ENCODE data around the gene SLC2A6.

Gene SLC2A6, protein sequence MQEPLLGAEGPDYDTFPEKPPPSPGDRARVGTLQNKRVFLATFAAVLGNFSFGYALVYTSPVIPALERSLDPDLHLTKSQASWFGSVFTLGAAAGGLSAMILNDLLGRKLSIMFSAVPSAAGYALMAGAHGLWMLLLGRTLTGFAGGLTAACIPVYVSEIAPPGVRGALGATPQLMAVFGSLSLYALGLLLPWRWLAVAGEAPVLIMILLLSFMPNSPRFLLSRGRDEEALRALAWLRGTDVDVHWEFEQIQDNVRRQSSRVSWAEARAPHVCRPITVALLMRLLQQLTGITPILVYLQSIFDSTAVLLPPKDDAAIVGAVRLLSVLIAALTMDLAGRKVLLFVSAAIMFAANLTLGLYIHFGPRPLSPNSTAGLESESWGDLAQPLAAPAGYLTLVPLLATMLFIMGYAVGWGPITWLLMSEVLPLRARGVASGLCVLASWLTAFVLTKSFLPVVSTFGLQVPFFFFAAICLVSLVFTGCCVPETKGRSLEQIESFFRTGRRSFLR

DNA sequence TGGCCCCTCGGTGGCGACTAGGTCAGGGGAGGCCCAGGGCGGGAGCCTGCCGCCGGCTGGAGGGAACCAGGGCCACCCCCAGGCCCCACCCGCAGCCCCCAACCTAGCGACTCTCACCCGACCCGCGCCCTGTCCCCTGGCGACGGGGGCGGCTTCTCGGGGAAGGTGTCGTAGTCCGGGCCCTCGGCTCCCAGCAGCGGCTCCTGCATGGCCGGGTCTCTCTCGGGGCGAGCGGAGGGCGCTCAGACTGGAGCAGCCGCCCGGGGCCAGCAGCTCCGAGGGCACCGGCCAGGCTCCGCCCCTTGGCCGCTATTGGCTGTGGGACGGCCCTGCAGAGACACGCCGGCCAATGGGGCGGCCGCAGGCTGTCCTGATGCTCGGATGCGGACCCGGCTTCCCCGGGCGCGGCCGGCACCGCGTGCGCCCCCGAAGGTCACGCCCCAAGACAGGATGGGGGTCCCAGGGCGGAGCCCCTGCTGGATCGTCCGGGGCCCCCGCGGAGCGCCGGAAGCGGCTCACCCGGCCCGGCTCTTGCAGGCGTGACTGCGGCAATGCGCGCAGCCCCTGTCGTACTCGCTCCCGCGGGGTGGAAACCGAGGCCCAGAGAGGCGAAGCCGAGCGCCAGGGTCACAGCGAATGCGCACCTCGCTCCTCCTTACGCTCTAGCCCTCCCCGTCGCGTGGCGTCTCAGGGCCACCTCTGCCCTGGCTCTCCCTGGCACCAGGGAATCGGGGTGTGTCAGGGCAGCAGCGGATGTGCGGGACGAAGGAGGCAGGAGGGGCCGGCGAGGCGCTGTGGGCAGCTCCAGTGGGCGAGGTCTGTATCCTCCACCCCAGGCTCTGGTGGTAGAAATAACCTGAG lies at the start of gene SLC2A6:
Gene SLC2A6 (minus strand): TSS at position 249 of the 861 bp plus-strand sequence. CDS start 40 bp downstream, at position 209.
- DNase-seq (ENCODE audit: extremely low spot score, insufficient read length, low read depth): peak; percentile 94
- FAIRE-seq: peak; percentile 86

DNA sequence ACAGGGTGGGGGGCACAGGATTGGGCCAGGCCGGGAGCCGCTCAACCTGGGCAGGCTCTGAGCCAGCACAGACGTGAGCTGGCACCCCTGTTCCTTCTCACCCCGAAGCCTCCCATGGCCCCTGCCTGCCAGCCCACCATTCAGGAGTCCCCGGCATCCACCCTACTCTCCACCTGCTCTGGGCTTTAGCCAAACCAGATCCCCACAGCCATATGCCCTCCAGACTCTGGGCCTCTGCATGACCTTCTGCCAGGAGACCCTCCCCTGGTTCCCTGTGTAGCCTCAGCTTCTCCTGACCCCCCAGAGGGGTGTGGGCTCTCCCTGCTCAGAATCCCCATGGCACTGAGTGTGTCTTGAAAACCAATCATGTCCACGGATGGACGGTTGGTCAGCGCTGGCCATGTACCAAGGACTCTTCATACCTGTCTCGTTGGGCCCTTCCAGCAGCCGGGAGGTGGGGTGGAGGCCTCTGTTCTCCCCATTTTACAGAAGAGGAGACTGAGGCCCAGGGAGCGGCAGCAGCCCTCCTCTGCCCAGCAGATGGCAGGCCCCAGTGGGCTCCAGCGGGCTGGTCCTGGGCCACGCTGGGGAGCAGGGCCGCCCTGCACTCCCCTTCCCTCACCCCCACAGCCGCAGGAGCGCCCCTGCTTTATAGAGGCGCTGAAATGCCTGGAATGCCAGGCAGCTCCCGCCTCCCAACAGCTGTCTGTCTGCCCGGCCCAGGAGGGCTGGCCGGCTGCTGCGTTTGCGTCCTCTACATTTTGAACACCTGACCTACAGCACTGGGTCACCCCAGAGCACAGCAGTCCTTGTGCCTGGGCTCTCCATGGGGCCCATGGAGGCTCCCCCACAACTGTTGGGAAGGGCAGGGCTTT lies 49.3 kb upstream of the SLC2A6 start:
- no peak for DNase-seq (ENCODE audit: extremely low spot score, insufficient read length, low read depth)
- no peak for FAIRE-seq

DNA sequence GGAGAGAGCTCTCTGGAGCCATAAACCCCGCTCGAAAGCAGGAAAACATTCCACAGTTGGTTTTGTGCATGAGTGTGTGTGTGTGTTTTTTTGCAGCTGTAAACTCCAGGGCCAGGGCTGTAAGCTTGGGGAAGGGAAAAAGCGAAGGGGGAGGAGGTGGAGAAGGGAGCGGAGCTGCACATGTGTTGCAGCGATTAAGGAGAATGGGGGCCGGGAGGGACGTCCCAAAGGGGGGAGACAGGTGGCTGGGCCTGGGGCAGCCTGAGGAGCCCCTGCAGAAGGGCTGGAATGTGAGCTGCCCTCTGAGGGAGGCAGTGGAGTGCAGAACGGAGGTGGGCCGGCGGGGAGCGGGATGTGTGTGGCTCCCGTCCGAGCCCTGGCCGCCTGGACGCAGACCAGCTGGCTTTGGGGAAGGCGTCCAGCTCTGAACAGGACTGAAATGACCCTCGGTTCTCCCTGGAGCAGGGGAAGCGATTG lies 48.6 kb upstream of the SLC2A6 start:
- no peak for FAIRE-seq

DNA sequence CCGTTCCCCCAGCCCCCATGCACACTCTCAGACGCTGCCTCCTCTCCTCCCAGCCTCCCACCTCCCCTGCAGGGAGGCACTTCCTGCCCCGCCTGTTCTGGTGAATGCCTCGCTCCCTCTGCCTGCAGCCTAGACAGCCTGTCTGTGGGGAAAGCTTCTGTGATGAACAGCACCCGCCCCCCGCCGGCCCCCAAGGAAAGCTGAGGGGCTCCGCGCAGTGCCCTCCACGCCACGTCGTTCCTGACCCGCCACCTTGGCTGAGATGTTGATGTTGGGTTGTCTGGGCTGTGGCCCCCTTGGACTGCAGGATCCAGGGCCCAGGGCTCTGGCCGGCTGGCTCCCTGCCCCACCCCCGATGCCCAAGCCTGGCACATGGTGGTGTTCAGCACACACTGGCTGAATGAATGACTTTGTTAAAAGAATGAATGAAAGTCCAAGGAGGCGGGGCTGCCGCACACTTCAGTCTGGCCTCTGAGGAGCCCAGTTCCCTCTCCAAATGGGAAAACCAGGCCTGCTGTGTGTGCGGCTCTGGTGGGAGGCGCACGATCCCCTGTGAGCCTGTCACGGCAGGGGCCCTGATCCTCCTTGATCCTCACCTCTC lies 47.9 kb upstream of the SLC2A6 start:
- DNase-seq (ENCODE audit: extremely low spot score, insufficient read length, low read depth) (no peak), FAIRE-seq (no peak)

More for the DNA sequence above, 48.6 kb upstream of the SLC2A6 start:
- DNase-seq (ENCODE audit: extremely low spot score, insufficient read length, low read depth): no peak

DNA sequence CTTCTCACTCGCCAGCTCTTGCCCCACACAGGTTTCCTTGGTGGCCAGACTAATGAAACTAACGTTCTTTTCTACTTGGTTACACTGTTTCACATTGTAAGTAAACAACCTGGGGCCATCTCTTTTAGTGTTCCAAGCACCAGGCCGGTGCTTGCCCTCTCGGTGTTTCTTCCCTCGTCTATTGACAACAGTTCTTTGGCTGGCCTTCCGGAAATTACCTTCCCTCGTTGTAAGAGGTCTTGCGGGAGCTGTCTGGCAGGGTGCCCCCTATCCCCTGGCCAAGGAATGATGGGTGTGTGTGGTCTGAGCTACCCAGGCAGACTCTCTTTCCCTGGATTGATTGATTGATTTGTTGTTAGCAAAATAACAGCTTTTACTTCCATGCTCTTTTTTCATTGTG lies 46.8 kb upstream of the SLC2A6 start:
- DNase-seq (ENCODE audit: extremely low spot score, insufficient read length, low read depth) (no peak), FAIRE-seq (no peak)

DNA sequence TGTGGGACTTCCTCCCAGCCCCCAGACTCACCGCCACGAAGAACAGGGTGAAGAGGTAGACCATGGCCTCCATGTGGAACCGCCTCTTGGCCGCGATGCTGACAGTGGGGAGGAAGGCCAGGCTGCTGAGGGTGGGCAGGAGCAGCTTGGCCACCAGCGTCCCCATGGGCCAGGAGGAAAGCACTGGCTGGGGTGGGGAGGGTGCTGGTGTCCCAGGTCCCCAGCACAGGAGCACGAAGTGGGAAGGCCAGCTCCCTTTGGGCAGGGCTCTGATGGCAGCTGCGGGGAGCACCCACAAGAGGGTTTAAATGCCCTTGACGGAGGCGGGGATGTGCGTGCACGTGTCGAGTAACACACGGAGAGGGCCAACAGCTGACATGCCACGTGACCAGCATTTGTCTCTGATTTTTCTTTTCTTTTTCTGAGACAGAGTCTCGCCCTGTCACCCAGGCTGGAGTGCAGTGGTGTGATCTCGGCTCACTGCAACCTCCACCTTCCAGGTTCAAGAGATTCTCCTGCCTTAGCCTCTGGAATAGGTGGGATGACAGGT lies 45.9 kb upstream of the SLC2A6 start, which contains the start of gene MYMK:
Gene MYMK (minus strand): TSS at position 281 of the 550 bp plus-strand sequence. CDS start 115 bp downstream, at position 166.
- FAIRE-seq: no peak
- no peak for DNase-seq (ENCODE audit: extremely low spot score, insufficient read length, low read depth)

DNA sequence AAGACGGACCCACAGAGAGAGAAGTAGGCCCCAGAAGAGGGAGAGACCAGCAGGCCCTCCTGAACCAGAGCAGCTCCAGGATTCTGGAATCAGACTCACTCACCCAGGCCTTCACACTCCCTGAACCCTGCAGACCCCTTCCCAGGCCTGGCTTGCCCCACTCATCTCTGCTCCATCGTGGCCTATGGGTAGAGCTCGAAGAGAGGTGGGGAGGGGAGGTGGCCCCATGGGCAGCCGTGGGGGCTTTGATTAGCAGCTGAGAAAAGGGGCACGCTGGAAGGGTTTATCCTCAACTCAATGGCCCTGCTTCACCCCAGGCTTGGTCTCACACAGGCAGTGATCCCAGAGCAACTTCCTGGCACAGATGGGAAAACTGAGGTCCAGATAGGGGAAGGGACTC lies 45.2 kb upstream of the SLC2A6 start:
- DNase-seq (ENCODE audit: extremely low spot score, insufficient read length, low read depth): no peak
- FAIRE-seq: no peak

DNA sequence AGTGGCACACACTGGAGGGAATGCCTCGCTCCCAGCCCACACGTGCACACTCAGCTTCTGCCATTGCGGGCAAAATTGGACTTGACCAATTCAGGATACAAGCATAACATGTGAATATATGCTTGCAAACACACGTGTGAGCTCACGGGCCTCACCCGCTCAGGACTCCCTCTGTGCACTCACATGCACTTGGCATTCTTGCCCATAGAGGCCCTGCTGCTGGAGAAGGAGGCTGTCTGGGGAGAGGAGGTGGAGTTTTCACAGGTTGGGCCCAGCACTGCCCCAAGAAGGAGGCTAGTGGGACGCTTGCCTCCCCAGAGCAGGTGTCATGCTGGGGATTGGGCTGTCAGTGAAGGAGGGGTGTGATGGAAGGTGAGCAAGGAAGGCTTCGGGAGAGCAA lies 44.2 kb upstream of the SLC2A6 start:
- FAIRE-seq: no peak
- no peak for DNase-seq (ENCODE audit: extremely low spot score, insufficient read length, low read depth)

DNA sequence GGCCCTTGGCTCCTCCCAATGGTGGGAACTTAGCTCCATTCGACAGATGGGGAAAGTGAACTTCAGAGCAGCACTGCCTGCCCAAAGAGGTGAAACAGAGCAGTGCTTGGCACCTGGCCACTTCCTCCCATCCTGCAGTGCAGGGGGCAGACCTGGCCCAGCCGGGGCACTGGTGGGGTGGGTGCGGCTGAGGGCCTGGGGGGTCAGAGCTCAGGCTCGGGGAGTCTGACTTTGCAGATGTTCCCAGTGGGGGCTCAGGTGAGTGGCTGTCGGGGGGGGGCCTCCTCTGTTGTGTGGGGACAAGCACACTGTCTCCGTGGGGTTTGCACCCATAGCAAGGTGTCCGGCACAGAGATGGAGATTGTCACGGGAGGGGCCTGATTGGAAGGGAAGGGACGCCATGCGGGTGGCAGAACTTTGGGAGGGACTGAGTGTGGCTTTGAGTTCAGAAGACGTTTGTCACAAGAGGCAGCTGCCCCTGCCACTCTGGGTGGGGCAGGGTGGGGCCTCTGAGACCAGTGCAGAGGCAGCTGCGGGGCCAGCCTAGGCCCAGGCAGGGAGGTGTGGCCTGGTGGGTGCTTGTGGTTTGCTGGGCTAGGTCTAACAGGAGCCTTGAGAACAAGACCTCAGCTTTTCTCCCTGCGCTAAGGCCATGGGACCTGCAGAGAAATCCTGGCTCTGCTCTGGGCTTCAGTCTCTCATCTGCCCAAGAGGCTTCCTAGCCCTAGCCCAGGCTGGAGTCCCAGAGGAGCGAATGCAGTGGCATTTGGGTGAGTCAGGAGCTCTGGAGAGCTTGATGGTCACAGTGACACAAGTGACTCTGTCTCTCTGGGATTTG lies 43.4 kb upstream of the SLC2A6 start:
- FAIRE-seq: no peak
- DNase-seq (ENCODE audit: extremely low spot score, insufficient read length, low read depth): no peak

DNA sequence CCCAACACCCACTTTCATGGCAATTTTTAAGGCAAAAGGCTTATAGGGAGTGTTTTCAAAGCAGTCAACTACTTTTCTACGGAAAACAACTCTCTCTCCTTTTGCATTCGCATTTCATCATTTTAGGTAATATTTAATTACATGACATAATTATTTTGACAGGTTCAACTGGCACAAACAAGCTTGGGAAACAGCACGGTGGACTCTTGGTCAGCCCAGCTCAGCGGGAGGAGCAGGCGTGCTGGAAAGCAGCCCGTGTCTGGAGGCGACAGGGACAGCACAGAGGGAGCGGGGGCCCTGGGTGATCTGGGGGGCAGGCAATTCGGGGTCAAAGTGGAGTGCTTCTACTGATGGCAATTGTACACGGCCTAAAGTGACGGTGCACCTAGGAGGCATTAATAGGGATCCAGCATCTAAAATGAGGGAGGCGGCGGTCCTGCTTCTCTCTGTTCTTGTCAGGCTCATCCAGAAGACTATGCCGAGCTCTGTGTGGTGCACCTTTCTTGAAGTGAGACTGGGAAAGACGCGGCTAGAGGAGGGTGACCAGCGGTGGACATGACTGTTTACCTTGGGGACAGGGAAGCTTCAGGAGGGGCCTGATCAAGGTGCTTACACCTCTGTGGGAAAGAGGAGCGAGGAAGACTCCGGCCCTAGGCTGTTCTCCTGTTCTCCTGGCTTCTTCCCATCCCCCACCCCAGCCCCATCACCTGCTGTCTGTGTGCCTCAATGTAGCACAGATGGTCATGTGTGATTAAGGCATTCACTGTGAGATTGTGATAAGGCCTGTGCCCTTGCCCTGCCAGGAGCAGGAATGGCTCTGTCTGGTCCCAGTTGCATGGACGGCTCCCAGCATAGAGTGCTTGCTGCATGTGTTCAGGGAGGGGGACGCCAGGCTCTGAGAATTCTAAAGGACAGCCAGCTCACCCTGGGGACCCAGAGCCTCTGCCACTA lies 42.5 kb upstream of the SLC2A6 start:
- DNase-seq (ENCODE audit: extremely low spot score, insufficient read length, low read depth): no peak
- FAIRE-seq: no peak

DNA sequence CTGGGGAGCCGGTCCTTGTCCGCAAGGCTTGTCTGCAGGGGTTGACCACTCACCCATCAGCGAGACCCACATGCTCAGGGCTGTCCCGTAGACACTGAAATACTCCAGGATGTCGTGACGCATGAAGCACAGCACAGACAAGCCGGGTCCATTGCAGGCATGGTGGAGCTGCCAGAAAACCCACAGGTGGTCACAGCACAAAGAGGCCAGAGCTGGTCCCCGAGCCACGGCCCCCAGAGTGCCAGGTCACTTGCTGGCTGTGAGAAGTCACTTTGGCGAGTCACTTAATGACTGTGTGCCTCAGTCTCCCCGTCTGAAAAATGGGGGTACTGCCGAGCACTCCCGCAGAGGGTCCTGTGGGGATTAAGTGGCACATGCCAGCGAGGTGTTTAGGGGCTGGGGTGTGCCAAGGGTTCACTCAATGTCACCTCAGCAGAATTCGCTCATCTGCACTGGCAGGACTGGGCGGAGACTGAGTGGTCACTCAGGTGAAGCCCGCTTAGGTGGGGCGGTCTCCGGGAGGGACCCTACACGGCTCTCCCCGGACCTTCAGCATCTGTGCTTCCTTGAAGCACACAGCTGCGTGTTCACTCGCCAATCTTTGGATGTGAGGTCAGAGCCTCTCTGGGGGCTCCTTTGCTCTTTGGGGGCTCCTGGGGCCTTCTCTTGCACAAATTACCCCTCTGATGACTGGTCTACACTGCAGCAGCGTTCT lies 41.4 kb upstream of the SLC2A6 start:
- FAIRE-seq: no peak
- no peak for DNase-seq (ENCODE audit: extremely low spot score, insufficient read length, low read depth)

DNA sequence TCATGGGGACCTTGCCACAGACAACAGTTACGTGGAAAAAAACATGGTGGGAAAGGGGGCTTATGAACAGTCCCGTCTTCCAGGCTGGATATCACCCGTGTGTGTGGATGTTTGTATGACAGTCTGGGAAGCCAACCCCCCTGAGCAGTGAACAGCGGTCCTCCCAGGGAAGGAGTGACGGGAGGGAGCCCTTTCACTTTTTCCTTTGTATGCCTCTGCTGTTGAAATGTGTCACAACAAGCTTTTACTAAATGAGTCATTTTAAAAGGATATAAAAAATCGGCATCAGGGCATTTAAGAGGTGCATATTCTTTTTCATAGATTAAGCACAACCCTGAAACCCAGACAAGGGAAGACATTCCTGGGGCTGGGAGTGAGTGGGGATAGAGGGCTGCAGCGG lies 40.8 kb upstream of the SLC2A6 start:
- FAIRE-seq: no peak

DNA sequence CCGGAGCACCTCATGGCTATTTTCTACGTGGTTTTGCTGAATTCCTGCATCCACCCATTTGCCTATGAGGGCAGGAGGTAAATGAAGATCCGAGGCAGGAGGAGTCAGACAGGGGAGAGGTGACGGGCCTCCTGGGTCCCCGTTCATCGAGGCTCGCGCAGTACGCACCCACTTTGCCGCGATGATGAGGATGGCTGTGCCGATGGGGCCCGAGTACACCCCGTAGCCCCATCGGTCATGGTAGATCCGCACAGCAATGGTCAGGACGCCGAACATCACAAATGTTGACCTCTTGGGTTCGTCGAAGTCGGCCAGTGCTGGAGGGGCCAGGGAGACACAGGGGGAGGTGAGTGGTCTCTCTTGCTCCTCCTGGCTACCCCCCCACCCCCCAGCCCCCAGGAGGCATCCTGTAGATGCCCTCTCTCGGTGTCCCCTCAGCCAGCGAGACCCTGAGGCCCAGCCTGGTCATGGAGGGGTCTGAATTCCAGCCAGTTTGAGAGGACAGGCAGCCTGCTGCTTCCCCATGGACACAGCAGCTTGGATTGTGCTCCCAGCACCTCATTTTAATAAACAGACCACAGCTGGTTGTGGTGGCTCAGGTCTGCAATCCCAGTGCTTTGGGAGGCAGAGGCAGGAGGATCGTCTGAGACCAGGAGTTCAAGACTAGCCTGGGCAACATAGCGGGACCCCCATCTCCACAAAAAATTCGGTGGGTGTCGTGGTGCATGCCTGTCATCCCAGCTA lies 40.0 kb upstream of the SLC2A6 start:
- DNase-seq (ENCODE audit: extremely low spot score, insufficient read length, low read depth): no peak
- FAIRE-seq: no peak

More for the DNA sequence above, 40.8 kb upstream of the SLC2A6 start:
- no peak for DNase-seq (ENCODE audit: extremely low spot score, insufficient read length, low read depth)

DNA sequence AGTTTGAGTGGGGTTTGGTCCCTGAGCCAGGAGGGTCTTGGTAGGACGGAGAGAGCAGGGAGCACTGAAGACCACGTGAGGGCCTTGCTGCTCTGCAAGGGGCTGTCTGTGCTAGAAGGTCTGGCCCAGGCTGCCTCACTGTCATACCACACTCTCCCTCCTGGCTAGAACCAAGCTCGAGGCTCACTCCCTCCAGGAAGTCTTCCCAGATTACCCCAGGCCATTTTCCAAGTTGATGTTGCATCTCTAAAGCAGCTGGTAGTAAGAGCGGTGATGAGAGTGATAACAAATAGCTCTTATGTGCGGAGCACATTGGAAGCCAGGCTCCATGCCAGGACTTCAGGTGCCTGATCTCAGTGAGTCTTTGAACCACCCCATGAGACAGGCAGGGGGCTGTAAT lies 39.3 kb upstream of the SLC2A6 start:
- FAIRE-seq: no peak
- no peak for DNase-seq (ENCODE audit: extremely low spot score, insufficient read length, low read depth)

DNA sequence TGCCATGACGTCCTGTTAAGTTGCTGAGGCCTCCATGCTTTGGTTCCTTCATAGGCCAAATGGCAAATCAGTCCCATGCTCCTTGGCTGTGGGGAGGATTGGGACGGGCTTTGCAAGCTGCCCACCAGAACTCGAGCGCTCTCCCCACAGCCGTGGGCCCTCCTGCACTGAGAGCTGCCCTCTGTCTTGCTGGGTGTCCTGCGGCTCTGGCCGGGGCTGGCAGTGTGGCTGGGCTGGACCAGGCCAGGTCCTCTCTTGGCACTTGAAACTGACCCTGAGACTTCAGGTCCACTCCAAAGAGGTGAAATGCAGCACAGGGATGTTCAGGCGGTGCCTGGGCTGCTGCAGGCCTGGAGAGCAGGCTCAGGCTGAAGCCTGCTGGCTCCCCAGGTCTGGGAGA lies 38.8 kb upstream of the SLC2A6 start:
- DNase-seq (ENCODE audit: extremely low spot score, insufficient read length, low read depth): no peak
- FAIRE-seq: no peak

DNA sequence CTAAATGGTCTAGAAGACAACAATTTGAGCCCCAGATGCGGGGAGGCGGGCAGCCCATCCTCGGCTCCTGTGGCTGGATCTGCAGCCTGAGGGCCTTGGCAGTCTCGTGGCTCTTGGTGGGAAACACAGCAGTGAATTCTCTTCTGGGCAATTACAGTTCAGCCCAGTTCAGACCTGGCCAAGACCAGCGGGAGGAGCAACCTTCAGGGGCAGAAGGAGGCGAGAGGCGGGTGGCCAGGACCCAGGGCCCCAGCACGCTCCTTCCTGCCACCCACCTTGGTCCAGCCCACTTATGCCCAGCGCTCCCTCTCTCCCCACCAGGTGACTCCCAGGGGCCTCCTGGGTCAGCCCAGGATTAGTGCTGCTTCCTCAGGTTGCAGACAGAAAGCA lies 38.1 kb upstream of the SLC2A6 start:
- no peak for DNase-seq (ENCODE audit: extremely low spot score, insufficient read length, low read depth)
- FAIRE-seq: no peak
